Activated T-cell treated with anti-CD3 and anti-CD28 coated beads, Interleukin-2, amount 50 U/mL, for 1 hour (primary cell): ENCODE results near the gene SNX18.
"Not testable (repeated sequence)": the region's sequence is repeated elsewhere in the genome, so short reads cannot be mapped to it uniquely, and the experiment has no call there.

ENCODE experiments used
- DNase-seq: peaks from one replicate; pipeline ENCODE4 v3.0.0-alpha.2; 2020

Gene SNX18

GRCh38 chr5:54517512-54518145 is at the start of gene SNX18:
Gene SNX18, plus strand, starts transcription at chr5:54517759. Its CDS starts 194 bp downstream, at chr5:54517953.
- DNase-seq, result peak; percentile 92

GRCh38 chr5:54469622-54470021 is 47.9 kb upstream of the SNX18 start:
- DNase-seq, result no peak

GRCh38 chr5:54470128-54470527 is 47.4 kb upstream of the SNX18 start:
- DNase-seq, result no peak

GRCh38 chr5:54470677-54471076 is 46.9 kb upstream of the SNX18 start:
- DNase-seq, result no peak

- DNase-seq, result no peak
These were observed 46.2 kb upstream of the SNX18 start for GRCh38 chr5:54471398-54471797.

GRCh38 chr5:54476682-54477081 is 40.9 kb upstream of the SNX18 start:
- no peak for DNase-seq

- DNase-seq, result no peak
These were observed 39.5 kb upstream of the SNX18 start for GRCh38 chr5:54477941-54478478.

GRCh38 chr5:54480296-54480695 is 37.3 kb upstream of the SNX18 start:
- DNase-seq, result no peak

- no peak for DNase-seq
These were observed 33.2 kb upstream of the SNX18 start for GRCh38 chr5:54484219-54484894.

- not testable (repeated sequence) for DNase-seq
These were observed 31.9 kb upstream of the SNX18 start for GRCh38 chr5:54485659-54486058.

GRCh38 chr5:54489648-54489979 is 27.9 kb upstream of the SNX18 start:
- not testable (repeated sequence) for DNase-seq

- DNase-seq, result no peak
These were observed 26.2 kb upstream of the SNX18 start for GRCh38 chr5:54491326-54491725.

- no peak for DNase-seq
These were observed 25.4 kb upstream of the SNX18 start for GRCh38 chr5:54492178-54492577.

- no peak for DNase-seq
These were observed 22.5 kb upstream of the SNX18 start for GRCh38 chr5:54495027-54495426.

- no peak for DNase-seq
These were observed 3.3 kb upstream of the SNX18 start for GRCh38 chr5:54514291-54514690.

GRCh38 chr5:54514841-54515432 is 2.6 kb upstream of the SNX18 start:
- DNase-seq, result no peak

GRCh38 chr5:54515634-54516033 is 1.9 kb upstream of the SNX18 start:
- DNase-seq, result no peak

GRCh38 chr5:54516051-54516655 is 1.4 kb upstream of the SNX18 start:
- DNase-seq, result no peak

- DNase-seq, result no peak
These were observed 416 bp upstream of the SNX18 start for GRCh38 chr5:54517174-54517511.

- peak; percentile 71 for DNase-seq
These were observed 723 bp downstream of the SNX18 start for GRCh38 chr5:54518146-54518817.

GRCh38 chr5:54518818-54519508 is 1.4 kb downstream of the SNX18 start:
- no peak for DNase-seq

GRCh38 chr5:54519509-54519876 is 1.9 kb downstream of the SNX18 start:
- DNase-seq, result no peak

GRCh38 chr5:54520438-54520846 is 2.9 kb downstream of the SNX18 start:
- DNase-seq, result no peak
